Measurements from ENCODE around the gene NKX3-2.
A peak's percentile ranks its signal among the peaks of the same experiment; 100 is the strongest.

DNA sequence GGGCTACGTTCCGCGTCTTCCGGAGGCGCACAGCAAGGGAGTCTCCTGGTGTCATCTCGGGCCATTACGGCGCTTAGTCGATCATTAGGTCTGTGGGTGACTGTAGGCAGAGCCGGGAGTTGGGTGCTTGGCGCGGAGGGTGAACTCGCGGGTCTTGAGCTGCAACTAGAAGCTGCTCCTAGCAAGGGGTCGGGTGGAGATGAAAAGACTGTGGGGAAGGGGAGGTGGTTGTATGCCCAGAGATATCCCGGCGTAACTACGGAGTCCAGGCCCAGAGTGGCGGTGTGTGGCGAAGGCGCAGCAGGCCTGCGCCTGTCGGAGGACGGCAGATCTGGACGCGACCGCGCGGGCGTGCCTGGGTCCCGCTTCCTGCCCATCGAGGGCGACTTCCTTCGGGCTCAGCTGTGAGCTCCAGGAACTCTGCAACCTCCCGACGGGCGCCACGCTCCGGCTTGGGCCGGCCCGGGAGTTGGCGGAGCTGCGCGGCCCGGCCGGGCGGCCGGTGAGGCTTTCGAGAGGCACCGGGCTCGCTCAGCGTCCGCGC, 2.7 kb upstream of the NKX3-2 start:
- TF ChIP-seq, protein P1, sequence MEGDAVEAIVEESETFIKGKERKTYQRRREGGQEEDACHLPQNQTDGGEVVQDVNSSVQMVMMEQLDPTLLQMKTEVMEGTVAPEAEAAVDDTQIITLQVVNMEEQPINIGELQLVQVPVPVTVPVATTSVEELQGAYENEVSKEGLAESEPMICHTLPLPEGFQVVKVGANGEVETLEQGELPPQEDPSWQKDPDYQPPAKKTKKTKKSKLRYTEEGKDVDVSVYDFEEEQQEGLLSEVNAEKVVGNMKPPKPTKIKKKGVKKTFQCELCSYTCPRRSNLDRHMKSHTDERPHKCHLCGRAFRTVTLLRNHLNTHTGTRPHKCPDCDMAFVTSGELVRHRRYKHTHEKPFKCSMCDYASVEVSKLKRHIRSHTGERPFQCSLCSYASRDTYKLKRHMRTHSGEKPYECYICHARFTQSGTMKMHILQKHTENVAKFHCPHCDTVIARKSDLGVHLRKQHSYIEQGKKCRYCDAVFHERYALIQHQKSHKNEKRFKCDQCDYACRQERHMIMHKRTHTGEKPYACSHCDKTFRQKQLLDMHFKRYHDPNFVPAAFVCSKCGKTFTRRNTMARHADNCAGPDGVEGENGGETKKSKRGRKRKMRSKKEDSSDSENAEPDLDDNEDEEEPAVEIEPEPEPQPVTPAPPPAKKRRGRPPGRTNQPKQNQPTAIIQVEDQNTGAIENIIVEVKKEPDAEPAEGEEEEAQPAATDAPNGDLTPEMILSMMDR (IDR thresholded peaks at IDR 0.05 in 8 of 11, conservative IDR thresholded peaks at IDR 0.05 in 3 of 11) = no peak
- no peak for TF ChIP-seq POLR2A (IDR thresholded peaks at IDR 0.05)
- TF ChIP-seq POLR2AphosphoS5 (IDR thresholded peaks at IDR 0.05) = peak in 2 of 3 donors; percentile 43 to 47
